Embryonic facial prominence (tissue), 1 donor: ENCODE results near the gene LRP1.
A peak's percentile ranks its signal among the peaks of the same experiment; 100 is the strongest.
"Not testable (repeated sequence)": the region's sequence is repeated elsewhere in the genome, so short reads cannot be mapped to it uniquely, and the experiment has no call there.

Source experiments
- DNase-seq: peaks from one replicate; pipeline ENCODE4 v3.0.0-alpha.2; 2016; ENCODE audit errors: extremely low spot score

Gene LRP1

GRCh38 chr12:57111031-57111734 lies 17.1 kb upstream of the LRP1 start, which contains the start of gene STAT6:
STAT6 (minus strand) TSS chr12:57111362; CDS start chr12:57108278, 3,084 bp downstream.
- peak; percentile 83 for DNase-seq

DNA sequence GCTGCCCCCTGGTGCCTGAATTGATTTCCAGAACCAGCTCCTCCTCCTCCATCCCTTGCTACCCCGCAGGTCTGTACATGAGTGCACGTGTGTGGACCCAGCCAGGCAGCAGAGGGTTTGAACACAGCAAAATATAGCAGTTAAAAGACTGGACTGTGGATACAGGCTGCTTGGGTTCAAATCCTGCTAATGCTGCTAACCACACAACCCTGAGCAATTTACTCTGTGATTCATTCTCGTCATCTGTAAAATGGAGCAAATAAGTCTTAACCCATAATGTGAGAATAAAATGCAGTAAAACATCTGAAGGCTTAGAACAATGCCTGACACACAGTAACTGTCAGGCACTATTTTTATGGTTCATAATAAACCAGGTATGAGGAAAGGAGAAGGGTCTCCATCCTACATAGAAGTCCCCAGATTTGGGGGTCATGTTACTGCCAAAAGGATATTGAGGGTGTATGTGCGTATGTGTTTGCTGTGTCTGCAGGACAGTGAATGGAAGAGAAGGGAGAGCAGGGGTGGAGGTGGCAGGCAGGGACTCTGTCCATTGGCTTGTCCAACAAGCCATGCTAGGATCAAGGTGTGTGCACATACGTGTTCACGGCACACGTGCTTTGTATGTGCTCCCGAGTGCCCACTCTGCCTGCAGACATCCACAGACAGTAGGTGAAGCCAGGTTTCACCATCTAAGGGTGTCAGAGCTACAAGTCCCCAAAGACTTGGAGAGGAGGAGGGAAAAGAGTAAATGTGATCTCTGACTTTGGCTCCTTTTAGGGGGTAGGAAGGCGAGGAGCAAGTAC lies 15.6 kb upstream of the LRP1 start:
- no peak for DNase-seq

DNA sequence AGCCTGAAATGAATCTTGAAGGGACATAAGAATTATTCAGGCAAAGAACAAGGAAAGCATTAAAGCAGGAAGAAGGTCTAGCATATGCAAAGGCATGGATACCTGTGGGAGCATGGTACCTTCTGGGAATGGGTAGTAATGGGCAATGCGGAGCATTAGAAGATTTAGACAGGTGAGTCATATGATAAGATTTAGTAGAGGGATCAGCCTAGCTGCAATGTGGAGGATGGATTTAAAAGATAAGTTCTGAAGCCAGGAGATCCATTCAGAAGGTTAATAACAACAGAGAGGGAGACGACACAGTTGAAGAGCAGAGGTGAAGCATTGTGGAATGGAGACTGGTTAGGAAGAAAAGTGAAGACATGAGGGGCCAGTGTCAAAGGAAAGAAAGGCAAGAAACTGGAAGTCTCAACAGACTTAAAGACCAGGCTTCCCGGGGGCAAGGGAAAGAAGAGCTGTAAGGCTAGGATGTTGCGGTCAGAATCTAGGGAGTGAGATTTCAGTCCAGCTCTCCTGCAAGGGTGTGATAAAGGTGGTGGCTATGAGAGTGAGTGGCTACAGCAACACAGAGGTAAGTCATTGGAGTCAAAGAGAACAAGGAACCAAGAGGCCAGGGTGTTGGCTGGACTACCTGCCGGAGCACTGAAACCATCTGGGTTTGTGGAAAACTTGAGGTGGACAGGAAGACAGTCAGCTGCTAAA lies 11.6 kb upstream of the LRP1 start:
- DNase-seq = no peak

DNA sequence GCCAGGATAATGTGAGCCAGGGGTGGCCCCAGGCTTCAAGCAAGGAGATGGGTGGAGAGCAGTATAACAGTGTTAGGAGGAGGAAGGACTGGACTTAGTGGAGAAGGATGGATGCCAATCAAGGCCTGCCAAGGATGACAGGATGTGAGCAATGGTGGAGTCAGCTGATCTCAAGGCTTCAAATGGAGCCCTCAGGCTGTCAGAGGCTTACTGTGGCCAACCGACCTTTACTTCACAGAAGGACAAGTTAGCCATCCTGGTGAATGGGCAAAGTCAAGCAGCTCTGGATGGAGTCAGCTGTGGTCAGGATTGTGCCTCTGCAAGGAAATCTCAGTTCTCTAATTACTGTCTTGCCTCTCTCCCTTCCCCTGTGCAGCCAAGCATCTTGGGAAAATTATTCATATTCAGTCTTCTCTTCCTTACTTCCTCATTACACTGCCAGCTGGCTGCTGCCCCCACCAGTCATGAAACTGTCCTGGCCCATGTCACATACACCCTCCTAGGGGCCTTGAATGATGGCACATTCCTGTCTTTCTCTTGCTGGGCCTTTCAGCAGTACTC lies 9.5 kb upstream of the LRP1 start:
- no peak for DNase-seq

DNA sequence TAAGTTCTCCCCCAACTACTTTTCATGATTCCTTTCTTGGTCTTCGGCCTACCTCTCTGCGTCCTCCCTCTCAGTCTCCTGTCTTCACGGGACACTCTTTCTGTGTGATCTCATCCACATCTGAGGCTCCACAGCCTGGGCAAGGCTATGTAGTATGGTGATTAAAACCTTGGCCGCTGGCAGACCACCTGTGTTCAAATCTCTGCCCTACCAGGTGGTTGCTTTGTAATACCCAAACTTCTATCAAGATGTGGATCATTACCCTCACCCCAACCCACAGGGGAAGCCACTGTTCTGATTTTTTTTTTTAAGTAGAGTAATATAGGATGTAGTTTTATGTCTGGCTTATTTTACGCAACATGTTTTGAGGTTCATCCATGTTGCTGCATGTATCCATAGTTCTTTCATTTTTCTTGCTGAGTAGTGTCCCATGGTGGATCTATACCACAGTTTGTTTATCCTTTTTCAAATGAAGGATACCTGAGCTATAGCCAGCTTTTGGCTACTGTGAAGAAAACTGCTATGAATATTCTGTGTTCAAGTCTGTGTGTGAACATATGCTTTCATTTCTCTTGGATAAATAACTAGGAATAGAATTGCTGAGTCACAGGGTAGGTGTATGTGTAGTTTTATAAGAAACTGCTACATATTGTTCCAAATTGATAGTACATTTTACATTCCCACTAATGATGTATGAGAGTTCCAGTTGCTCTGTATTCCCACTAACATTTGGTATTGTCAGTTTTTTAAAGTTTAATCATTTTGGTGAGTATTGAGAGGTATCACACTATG lies 8.8 kb upstream of the LRP1 start:
- no peak for DNase-seq

- not testable (repeated sequence) for DNase-seq
Observed at GRCh38 chr12:57120718-57121117, 7.6 kb upstream of the LRP1 start.

DNA sequence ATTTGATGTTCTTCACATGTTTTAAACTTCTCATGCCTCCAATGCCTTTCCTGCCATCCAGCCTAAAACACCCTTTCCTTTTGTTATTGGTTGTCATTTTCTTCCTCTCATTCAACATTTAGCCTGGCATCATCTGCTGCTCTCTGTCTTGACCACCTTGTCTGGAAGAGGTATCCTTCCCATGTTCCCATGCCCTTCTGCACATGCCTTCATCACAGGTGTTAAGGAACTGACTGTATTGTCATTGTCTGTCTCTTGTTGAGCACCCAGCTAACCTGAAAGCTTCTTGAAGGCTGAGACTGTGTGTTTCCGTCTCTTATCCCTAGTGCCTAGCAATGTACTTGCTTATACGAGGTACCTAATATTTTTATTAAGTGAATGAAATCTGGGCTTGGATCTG lies 4.5 kb upstream of the LRP1 start:
- no peak for DNase-seq

- peak; percentile 81 for DNase-seq
Observed at GRCh38 chr12:57124261-57124877, 3.9 kb upstream of the LRP1 start.

- DNase-seq = no peak
Observed at GRCh38 chr12:57126061-57126460, 2.2 kb upstream of the LRP1 start.

DNA sequence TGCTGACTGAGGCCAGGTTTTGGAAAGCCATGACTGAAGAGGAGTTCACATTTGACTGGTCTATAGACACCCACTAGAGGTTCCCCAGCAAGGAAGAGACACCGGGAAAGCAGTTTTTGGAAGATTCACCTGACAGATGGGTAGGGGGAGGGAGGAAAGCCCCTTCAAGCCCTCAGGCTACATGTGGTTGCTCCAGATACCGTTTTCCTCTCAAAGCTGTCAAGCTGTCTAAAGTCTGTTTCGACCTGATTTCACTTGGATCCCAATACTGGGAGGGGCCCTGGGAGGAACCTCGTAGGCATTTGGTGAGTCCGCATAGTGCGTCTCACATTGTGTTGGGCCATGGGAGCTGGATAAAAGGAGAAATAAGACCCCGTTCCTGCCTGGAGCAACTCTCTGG lies 1.7 kb upstream of the LRP1 start:
- DNase-seq = no peak

DNA sequence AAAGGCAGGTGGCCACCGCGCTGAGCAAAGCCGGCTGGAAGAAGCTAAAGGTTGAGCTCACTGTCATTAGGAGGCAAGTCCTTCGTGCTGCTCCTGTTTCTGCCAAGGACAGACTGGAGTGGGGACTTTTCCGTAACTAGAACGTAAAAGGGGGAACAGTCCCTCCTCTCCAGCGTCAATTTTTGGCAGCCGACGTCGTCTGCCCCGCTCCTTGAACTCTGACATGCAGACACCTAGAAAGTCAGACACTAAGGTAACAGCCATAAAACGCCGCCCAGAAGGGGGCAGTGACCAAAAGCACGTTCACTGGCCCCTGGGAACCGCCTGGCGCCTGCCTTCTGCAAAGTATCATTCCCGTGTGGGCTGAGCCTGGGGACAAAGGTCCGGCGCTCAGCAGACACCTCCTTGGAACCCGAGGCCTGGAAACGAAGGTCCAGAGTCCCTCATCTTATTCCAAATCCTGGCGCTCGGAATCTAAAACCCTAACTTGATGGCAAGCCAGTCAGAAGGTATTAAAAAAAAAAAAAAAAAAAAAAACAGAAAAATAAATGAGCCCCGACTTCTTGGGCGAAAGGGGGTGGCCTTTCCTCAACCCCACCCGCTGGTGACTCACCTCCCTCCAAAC lies 1.1 kb upstream of the LRP1 start:
- no peak for DNase-seq

GRCh38 chr12:57128519-57129247 lies 400 bp downstream of the LRP1 start:
- DNase-seq = no peak

DNA sequence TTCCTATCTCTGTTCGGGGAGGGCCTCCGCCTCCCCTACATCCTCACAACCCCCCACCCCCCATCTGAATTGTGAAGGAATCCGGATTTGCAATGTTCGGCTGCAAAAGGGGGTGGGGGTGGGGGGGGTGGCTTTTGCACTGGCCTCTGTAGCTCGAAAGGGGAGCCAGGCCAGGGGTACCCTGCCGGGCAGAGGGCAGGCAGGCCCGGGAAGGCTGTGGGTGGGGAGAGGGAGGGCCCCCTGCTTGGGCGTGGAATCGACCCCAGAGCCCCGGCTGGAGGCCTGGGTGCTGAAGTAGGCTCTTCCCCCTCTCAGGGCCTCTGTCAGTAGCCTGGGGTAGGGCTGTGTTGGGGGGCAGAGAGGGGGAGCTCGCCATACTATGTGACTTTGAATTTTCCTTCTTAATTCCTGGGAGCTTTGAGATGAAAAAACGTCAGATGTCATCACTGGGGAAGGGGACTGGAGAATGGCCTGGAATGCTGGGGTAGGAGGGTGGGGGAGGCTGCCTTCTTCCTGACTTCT lies 1.1 kb downstream of the LRP1 start:
- no peak for DNase-seq

DNA sequence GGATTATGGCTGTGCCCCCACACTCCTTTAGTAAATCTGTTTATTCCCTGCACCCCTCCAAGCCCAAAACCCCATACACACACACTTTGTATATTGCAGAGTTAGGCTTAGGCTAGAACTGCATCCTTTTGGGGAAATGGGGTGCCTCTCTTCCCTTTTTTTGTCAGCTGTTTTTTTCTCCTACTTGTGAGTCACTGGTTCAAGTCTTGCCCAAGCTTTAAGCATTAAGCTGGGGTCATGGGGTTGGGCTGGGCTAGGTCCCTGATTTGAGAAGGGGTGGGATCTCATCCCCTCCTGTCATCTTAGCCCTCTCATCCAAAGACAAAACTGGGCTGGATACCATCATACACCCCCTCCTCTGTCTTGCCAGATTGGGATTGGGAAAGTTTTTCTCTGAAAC lies 1.6 kb downstream of the LRP1 start:
- no peak for DNase-seq

GRCh38 chr12:57130941-57131340 lies 2.7 kb downstream of the LRP1 start:
- no peak for DNase-seq

- no peak for DNase-seq
Observed at GRCh38 chr12:57131896-57132744, 3.8 kb downstream of the LRP1 start.

DNA sequence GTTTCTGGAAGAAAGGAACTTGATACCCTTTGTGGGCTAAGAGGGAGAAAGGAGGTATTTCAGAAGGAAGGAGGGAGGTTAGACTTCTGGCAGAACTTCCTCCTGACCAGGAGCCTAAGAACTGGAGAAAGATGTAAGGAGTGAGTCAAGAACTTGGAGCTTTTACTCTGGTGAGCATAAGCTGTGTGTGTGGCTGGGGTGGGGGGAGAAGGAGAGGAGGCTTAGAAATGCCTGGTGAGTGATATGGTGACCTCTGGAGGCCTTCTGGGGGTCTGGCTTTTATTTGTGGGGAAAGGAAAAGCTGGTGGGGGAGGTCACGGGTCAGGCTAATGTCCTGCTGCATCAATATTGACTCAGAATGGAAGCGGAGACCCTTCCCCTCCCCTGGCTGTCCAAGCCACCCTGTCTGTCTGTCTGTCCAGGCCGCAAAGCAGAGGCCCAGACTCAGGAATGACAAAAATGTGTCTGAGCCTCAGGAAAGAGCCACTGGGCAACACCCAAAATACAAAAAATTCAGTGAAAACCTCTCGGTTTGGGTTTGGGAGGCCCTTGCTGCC lies 4.8 kb downstream of the LRP1 start:
- no peak for DNase-seq

DNA sequence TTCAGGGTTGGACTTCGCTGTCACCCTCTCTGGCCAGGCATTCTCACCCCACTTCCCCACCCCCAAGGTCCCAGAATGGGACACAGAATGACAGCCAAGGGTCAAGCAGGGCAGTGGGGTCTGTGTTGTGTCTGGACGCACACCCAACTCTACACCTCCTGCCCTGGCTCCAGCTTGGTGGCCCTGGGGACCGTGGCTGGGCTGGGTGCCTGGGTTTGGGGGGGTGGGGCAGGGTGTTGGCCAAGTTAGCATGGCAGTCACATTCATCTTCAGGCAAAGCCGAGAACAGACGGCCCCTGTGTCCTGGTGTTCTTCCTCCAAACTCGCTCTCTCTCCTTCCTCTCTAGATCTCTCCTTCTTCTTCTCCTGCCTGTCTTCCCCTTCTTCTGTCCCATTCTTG lies 5.6 kb downstream of the LRP1 start:
- DNase-seq = no peak
